ENCODE measurements around the gene C14orf39.
A peak's percentile ranks its signal among the peaks of the same experiment; 100 is the strongest.

The C14orf39 gene

GRCh38 chr14:60485598-60486251 lies at the start of gene C14orf39:
Gene C14orf39, minus strand, starts transcription at chr14:60486063. Its CDS starts 985 bp downstream, at chr14:60485078.
- no peak for TF ChIP-seq CTCF (conservative IDR thresholded peaks at IDR 0.05; ENCODE audit: low read depth, low read length)
- H3K4me3 ChIP-seq (ENCODE audit: low read length): peak within 1 kb of the TSS; percentile 59
- DNase-seq (ENCODE audit: low read depth): peak; percentile 8

- TF ChIP-seq CTCF (conservative IDR thresholded peaks at IDR 0.05; ENCODE audit: low read depth, low read length): no peak
- H3K4me3 ChIP-seq (ENCODE audit: low read length): no peak overlapping the region
- DNase-seq (ENCODE audit: low read depth): no peak
These were observed 46.6 kb upstream of the C14orf39 start for GRCh38 chr14:60532442-60532841.

- no peak for TF ChIP-seq CTCF (conservative IDR thresholded peaks at IDR 0.05; ENCODE audit: low read depth, low read length)
- DNase-seq (ENCODE audit: low read depth): no peak
- no peak overlapping the region for H3K4me3 ChIP-seq (ENCODE audit: low read length)
These were observed 29.8 kb upstream of the C14orf39 start for GRCh38 chr14:60515511-60516289.

- TF ChIP-seq CTCF (conservative IDR thresholded peaks at IDR 0.05; ENCODE audit: low read depth, low read length): peak; percentile 37
- peak overlapping the region; percentile 47 for H3K4me3 ChIP-seq (ENCODE audit: low read length)
- peak; percentile 5 for DNase-seq (ENCODE audit: low read depth)
These were observed 29.1 kb upstream of the C14orf39 start for GRCh38 chr14:60514741-60515491.

- TF ChIP-seq CTCF (conservative IDR thresholded peaks at IDR 0.05; ENCODE audit: low read depth, low read length): no peak
- H3K4me3 ChIP-seq (ENCODE audit: low read length): peak overlapping the region; percentile 47
- no peak for DNase-seq (ENCODE audit: low read depth)
These were observed 28.5 kb upstream of the C14orf39 start for GRCh38 chr14:60514378-60514740.

GRCh38 chr14:60512973-60513571 lies 27.2 kb upstream of the C14orf39 start:
- TF ChIP-seq CTCF (conservative IDR thresholded peaks at IDR 0.05; ENCODE audit: low read depth, low read length): no peak
- no peak overlapping the region for H3K4me3 ChIP-seq (ENCODE audit: low read length)
- DNase-seq (ENCODE audit: low read depth): no peak

Measured in retinal pigment epithelial cell (primary cell).